Mammary epithelial cell (primary cell): Measurements from ENCODE around the gene ZCCHC14.

Source experiments
- CTCF ChIP-seq, 2 donors: IDR thresholded peaks in 1 of 2; conservative IDR thresholded peaks in 1 of 2; 2 replicates each; pipeline ENCODE4 v1.5.1; 2011 to 2012; ENCODE audit warnings: inconsistent platforms in 2 of 2, low read length in 2 of 2, mild to moderate bottlenecking in 2 of 2, control low read depth in 1 of 2, low read depth in 1 of 2; ENCODE audit not compliant: insufficient read depth in 1 of 2; ENCODE audit errors: extremely low read depth in 1 of 2
- EZH2 ChIP-seq: IDR thresholded peaks from 2 replicates; pipeline ENCODE4 v1.6.1; 2012; ENCODE audit warnings: low read length, inconsistent platforms, borderline replicate concordance

GRCh38 chr16:87541872-87542234 is 49.0 kb upstream of the ZCCHC14 start:
- no peak for TF ChIP-seq CTCF (conservative IDR thresholded peaks at IDR 0.05 in 1 of 2, IDR thresholded peaks at IDR 0.05 in 1 of 2; ENCODE audit: extremely low read depth in 1 of 2, insufficient read depth in 1 of 2, low read depth in 1 of 2, low read length in 2 of 2)
- TF ChIP-seq EZH2 = no peak
